Nephron progenitor cell (in vitro differentiated cells): ENCODE data around the gene EBPL.
A peak's percentile ranks its signal among the peaks of the same experiment; 100 is the strongest.

Experiments
- DNase-seq: peaks from one replicate; pipeline ENCODE4 v3.0.0; 2021
- H3K27ac Mint-ChIP-seq: 2 replicates; pipeline ENCODE4 v1.8.0; 2021; ENCODE audit warnings: mild to moderate bottlenecking, moderate library complexity, mixed read lengths
- H3K27me3 Mint-ChIP-seq: 2 replicates; pipeline ENCODE4 v1.8.0; 2021; ENCODE audit warnings: mild to moderate bottlenecking, low read depth, mixed read lengths; ENCODE audit not compliant: poor library complexity
- H3K36me3 Mint-ChIP-seq: 2 replicates; pipeline ENCODE4 v1.8.0; 2021; ENCODE audit warnings: low read depth, mixed read lengths
- H3K4me1 Mint-ChIP-seq: 2 replicates; pipeline ENCODE4 v1.8.0; 2021; ENCODE audit warnings: mixed read lengths
- H3K4me3 Mint-ChIP-seq: 2 replicates; pipeline ENCODE4 v1.8.0; 2021; ENCODE audit warnings: mild to moderate bottlenecking, moderate library complexity, mixed read lengths
- H3K9me3 Mint-ChIP-seq: 2 replicates; pipeline ENCODE4 v1.8.0; 2021; ENCODE audit warnings: mild to moderate bottlenecking, moderate library complexity, mixed read lengths
- CTCF ChIP-seq: fragments of 200-600 bp; sonication (generic); IDR thresholded peaks from 2 replicates; pipeline ENCODE4 v1.5.0; 2021; ENCODE audit warnings: antibody characterized with exemption

Gene EBPL

GRCh38 chr13:49653478-49653877 is 37.8 kb downstream of the EBPL start:
- no peak for TF ChIP-seq CTCF
- H3K9me3 Mint-ChIP-seq = no peaks in the 10 kb centered on the region
- H3K27ac Mint-ChIP-seq = no peak overlapping the region
- H3K4me1 Mint-ChIP-seq = peaks cover 22% of the 10 kb centered on the region
- DNase-seq = no peak
- H3K4me3 Mint-ChIP-seq = no peak overlapping the region
- peaks cover 2% of the 10 kb centered on the region for H3K27me3 Mint-ChIP-seq
- peaks cover 14% of the 10 kb centered on the region for H3K36me3 Mint-ChIP-seq

- Mint-ChIP-seq H3K4me3 (no peak overlapping the region), H3K27ac (no peak overlapping the region), H3K9me3 (no peaks in the 10 kb centered on the region), H3K4me1 (peaks cover 22% of the 10 kb centered on the region), H3K36me3 (peaks cover 6% of the 10 kb centered on the region), H3K27me3 (peaks cover 2% of the 10 kb centered on the region)
- DNase-seq = peak; percentile 45
- TF ChIP-seq CTCF = peak; percentile 48
These were observed 38.7 kb downstream of the EBPL start for GRCh38 chr13:49652355-49653305.

GRCh38 chr13:49651570-49652354 is 39.5 kb downstream of the EBPL start:
- TF ChIP-seq CTCF = no peak
- H3K4me1 Mint-ChIP-seq = peaks cover 22% of the 10 kb centered on the region
- H3K9me3 Mint-ChIP-seq = no peaks in the 10 kb centered on the region
- H3K4me3 Mint-ChIP-seq = no peak overlapping the region
- peak overlapping the region; percentile 69 for H3K27ac Mint-ChIP-seq
- H3K36me3 Mint-ChIP-seq = peaks cover 6% of the 10 kb centered on the region
- DNase-seq = no peak
- H3K27me3 Mint-ChIP-seq = peaks cover 2% of the 10 kb centered on the region

- no peak overlapping the region for H3K4me3 Mint-ChIP-seq
- H3K27me3 Mint-ChIP-seq = peaks cover 2% of the 10 kb centered on the region
- peaks cover 22% of the 10 kb centered on the region for H3K4me1 Mint-ChIP-seq
- H3K27ac Mint-ChIP-seq = no peak overlapping the region
- H3K9me3 Mint-ChIP-seq = no peaks in the 10 kb centered on the region
- DNase-seq = no peak
- no peak for TF ChIP-seq CTCF
- no peaks in the 10 kb centered on the region for H3K36me3 Mint-ChIP-seq
These were observed 41.3 kb downstream of the EBPL start for GRCh38 chr13:49649963-49650312.

GRCh38 chr13:49649244-49649962 is 41.9 kb downstream of the EBPL start:
- no peaks in the 10 kb centered on the region for H3K9me3 Mint-ChIP-seq
- H3K36me3 Mint-ChIP-seq = no peaks in the 10 kb centered on the region
- H3K4me1 Mint-ChIP-seq = peaks cover 22% of the 10 kb centered on the region
- H3K27me3 Mint-ChIP-seq = peaks cover 2% of the 10 kb centered on the region
- no peak overlapping the region for H3K4me3 Mint-ChIP-seq
- DNase-seq = no peak
- no peak overlapping the region for H3K27ac Mint-ChIP-seq
- peak; percentile 28 for TF ChIP-seq CTCF
